Stimulated activated CD4-positive, alpha-beta T cell treated with anti-CD3 and anti-CD28 coated beads, Interleukin-2, amount 100 ng/mL, for 24 hours (primary cell): ENCODE results near the gene CUBN.

ENCODE experiments used
- DNase-seq, 2 donors: peaks; one replicate each; pipeline ENCODE4 v3.0.0-alpha.2; 2020

The CUBN gene

GRCh38 chr10:16905320-16905719 is 224.3 kb downstream of the CUBN start:
- DNase-seq, result no peak

GRCh38 chr10:16904639-16905061 is 225.0 kb downstream of the CUBN start:
- no peak for DNase-seq

- DNase-seq, result no peak
Measured at GRCh38 chr10:16904049-16904448, 225.6 kb downstream of the CUBN start.

- DNase-seq, result no peak
Measured at GRCh38 chr10:16902606-16903005, 227.0 kb downstream of the CUBN start.

- DNase-seq, result no peak
Measured at GRCh38 chr10:16901106-16901505, 228.5 kb downstream of the CUBN start.

- no peak for DNase-seq
Measured at GRCh38 chr10:16896993-16897392, 232.6 kb downstream of the CUBN start.

GRCh38 chr10:16894821-16895220 is 234.8 kb downstream of the CUBN start:
- no peak for DNase-seq

- DNase-seq, result no peak
Measured at GRCh38 chr10:16893664-16894063, 235.9 kb downstream of the CUBN start.

- DNase-seq, result peak; percentile 52 to 59
Measured at GRCh38 chr10:16891375-16892313, 238.0 kb downstream of the CUBN start.

- DNase-seq, result no peak
Measured at GRCh38 chr10:16890691-16891090, 238.9 kb downstream of the CUBN start.

GRCh38 chr10:16887565-16887964 is 242.0 kb downstream of the CUBN start:
- DNase-seq, result no peak

GRCh38 chr10:16886031-16886430 is 243.6 kb downstream of the CUBN start:
- DNase-seq, result no peak

- DNase-seq, result no peak
Measured at GRCh38 chr10:16884497-16884896, 245.1 kb downstream of the CUBN start.

GRCh38 chr10:16883084-16883483 is 246.5 kb downstream of the CUBN start:
- DNase-seq, result no peak

GRCh38 chr10:16870331-16870730 is 259.3 kb downstream of the CUBN start:
- DNase-seq, result no peak

- DNase-seq, result no peak
Measured at GRCh38 chr10:16867990-16868389, 261.6 kb downstream of the CUBN start.

- no peak for DNase-seq
Measured at GRCh38 chr10:16867556-16867955, 262.1 kb downstream of the CUBN start.

GRCh38 chr10:16866541-16867275 is 262.9 kb downstream of the CUBN start:
- no peak for DNase-seq

- no peak for DNase-seq
Measured at GRCh38 chr10:16865766-16866165, 263.8 kb downstream of the CUBN start.

GRCh38 chr10:16863766-16864165 is 265.8 kb downstream of the CUBN start:
- DNase-seq, result no peak

GRCh38 chr10:16857419-16857818 is 272.2 kb downstream of the CUBN start:
- no peak for DNase-seq

- DNase-seq, result no peak
Measured at GRCh38 chr10:16856567-16856966, 273.0 kb downstream of the CUBN start.

- no peak for DNase-seq
Measured at GRCh38 chr10:16856092-16856491, 273.5 kb downstream of the CUBN start.

- DNase-seq, result no peak
Measured at GRCh38 chr10:16854623-16855022, 275.0 kb downstream of the CUBN start.
